ENCODE measurements around the gene HOXC10.

Gene HOXC10

DNA sequence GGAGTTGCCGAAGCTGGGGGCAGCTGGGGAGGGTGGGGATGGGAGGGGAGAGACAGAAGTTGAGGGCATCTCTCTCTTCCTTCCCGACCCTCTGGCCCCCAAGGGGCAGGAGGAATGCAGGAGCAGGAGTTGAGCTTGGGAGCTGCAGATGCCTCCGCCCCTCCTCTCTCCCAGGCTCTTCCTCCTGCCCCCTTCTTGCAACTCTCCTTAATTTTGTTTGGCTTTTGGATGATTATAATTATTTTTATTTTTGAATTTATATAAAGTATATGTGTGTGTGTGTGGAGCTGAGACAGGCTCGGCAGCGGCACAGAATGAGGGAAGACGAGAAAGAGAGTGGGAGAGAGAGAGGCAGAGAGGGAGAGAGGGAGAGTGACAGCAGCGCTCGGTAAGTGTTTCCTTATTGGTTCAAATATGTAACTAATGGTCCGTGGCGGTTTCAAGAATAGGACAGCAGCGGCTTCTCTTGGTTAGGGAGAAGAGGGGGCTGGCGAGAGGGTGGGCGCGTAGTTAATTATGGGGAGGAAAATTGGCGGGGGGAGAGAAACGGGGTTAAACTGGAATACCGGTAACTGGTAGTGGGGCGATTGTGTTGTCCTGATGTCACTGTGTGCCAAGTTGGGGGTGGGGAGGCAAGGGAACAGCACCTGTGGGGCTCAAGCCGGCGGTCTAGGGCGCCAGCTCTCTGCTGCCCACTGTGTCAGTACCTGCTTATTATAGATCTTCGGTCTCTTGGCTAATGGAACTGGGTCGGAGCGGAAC, 32.3 kb downstream of the HOXC10 start:
- DNase-seq: no peak

DNA sequence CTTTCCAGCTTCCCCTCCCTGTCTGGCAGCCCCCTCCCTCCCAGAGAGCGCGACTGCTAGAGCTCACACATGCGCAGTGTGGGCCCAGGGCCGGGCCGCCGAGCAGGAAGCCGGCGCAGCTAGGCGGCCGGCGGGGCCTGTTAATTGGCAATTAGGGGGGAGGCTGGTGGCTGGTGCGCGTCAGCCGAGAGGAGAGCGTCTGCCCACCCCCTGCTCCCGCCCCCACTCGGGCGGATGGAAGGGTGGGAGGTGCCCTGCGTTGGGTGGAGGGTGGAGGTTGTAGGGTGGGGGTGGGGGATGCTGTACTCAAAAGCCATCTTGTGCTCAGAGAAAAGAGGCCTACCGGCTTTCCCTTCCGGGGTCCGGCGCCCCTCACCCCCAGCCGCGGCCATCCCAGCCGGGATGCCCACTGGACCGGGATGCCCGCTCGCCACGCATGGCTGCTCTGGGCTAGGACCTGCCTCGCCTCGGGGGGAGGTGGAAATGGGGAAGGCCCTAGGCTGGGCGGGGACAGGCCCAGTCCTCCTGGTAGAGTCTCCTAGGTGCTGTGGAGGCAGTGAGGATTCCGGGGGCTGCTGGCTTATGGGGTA, 33.0 kb downstream of the HOXC10 start:
- DNase-seq: peak; percentile 71

DNA sequence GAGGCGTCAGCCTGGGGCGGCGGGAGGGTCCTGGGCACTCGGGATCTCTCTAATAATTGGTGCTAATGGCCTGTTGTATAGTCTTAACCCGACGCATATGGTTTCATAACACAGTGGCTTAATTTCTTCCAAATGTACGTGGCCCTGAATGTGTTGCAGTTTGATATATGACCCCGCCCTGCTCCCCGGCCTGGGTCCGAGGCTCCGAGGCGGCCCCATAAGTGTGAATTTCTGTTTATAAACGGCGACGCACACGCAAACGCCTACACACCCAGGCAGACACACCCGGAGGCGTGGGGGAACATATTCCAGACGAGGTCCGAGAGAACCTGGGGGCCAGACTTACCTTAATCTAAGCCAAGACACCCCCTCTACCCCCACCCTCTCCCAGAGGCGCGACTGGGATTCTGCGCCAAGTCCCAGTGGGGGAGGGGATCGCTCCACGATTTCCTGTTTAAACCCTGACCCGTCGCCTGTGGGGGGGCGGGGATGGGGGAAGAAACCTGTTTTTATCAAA, 33.6 kb downstream of the HOXC10 start:
- DNase-seq: no peak

DNA sequence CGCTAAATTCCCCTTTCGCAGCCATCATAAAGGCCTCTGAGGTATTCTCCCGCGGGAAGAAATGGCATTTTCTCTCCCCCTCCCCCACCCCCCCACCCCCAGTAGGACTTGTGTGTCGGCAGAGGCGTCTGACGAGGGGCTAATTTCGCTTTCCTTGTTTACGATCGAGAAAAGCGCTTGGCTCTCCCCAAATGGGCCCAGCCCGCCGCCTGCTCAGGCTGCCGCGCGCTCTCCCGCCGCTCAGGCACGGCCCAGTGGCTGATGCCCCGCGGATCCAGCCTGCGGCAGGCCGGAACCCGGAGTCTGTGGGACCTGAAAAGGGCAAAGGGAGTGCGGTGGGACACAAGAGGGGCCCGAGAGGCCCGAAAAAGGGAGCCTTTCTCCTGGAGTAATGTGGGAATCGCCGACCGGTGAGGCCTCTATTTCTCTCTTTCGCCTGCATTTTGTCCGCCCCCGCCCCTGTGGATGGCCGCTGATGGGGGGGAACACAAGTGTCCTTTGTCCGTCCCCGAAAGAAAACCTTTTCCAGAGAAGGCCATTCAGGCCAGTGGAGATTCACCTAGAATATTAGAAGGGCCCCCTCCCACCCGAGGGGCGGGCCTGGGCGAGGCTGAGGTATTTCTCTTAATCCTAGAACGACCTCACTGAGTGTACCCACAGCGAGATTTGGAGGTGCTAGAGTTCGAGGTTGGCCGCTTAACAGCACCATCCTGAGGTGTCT, 34.3 kb downstream of the HOXC10 start:
- DNase-seq: no peak

DNA sequence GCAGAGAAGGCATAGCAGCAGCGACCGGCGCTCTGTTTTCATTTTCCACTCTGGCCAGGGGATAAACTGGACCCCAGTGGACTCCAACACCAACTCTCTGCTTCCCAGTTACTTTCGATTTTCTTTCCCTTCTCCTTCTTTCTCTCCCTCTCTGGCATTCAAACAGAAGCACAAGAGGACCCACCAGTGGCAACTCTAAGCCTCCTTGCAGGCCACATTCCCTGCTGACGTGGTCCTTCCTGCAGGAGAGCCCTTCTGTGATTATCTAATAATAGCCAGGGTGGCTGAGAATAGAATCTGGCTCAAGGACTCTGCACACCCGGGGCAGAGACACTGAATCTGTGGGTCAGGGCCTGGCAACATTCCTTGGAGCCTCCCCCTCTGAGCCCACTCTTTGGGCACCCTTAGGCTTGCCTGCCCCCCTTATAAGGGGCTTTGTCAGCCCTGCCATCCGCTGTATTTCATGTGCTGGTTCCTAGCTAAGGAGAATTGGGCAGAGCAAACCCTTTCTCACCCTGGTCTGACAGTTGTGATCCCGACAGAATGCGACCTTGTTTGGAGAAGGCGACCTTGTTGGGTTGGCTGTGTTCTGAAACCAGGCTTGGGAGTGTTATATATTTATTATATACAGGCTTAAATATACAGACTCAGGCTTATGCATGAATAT, 35.1 kb downstream of the HOXC10 start:
- DNase-seq: no peak

DNA sequence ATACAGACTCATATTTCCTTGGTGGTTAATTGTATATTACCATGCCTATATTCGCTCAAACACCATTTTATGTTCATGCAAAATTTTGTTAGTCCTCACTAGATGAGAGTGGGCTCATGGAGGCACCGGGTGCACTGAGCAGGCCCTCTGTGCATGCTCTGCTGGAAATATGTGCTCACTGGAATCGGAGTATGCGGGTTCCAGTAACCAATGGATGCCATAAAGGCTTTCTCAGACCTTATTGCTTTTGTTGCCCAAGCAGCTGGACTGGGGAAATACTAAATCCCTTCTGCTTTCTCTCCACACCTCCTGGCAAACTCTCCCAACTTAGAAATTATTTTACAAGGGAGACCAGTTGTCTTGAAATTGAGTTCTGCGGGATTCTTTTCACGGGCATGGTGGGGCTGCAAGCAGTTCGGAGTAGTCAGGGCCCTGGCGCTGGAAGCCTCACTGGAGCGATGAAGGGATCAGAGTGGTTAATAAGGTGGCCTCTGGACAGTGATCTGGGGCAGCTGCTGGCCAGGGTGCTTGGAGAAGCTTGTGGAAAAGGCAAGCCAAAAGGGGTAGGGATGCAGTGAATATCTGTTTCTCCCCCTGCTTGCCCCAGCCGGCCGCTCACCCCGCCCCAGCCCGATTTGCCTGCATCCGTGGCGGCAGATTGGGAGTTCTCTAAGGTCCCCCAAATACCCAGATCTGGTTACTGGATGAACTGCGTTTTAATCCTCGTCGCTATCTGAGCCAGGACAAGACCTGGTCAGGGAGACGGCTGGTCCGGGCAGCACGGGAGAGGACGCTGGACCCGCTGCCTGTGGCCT, 35.9 kb downstream of the HOXC10 start:
- no peak for DNase-seq

DNA sequence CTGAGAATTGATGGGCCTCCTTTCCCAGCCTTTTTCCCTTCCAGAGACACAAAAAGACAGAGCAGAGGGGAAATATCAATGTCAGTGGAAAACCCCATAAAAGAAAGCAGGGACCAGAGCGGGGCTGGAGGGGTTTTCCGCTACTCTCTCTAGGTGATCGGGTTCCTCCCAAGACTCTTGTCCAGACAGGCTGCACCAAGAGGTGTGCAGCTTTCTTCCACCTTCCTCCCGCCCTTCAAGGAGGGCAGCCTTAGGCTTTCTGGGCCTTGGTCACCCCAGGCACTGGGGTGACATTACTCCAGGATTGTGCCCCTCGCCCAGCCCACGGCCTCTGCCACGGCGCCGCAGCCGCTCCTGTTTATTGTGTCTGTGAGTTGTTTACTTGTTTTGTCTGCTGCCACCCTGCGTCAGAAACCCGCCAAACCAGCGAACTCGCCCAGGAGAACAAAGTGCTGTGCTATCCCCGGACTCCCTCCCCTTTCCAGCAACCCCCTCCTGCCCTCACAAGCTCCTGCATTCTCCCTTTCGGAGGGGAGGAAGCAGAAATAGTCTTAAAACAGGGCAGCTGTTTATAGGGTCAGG, 36.6 kb downstream of the HOXC10 start:
- no peak for DNase-seq

DNA sequence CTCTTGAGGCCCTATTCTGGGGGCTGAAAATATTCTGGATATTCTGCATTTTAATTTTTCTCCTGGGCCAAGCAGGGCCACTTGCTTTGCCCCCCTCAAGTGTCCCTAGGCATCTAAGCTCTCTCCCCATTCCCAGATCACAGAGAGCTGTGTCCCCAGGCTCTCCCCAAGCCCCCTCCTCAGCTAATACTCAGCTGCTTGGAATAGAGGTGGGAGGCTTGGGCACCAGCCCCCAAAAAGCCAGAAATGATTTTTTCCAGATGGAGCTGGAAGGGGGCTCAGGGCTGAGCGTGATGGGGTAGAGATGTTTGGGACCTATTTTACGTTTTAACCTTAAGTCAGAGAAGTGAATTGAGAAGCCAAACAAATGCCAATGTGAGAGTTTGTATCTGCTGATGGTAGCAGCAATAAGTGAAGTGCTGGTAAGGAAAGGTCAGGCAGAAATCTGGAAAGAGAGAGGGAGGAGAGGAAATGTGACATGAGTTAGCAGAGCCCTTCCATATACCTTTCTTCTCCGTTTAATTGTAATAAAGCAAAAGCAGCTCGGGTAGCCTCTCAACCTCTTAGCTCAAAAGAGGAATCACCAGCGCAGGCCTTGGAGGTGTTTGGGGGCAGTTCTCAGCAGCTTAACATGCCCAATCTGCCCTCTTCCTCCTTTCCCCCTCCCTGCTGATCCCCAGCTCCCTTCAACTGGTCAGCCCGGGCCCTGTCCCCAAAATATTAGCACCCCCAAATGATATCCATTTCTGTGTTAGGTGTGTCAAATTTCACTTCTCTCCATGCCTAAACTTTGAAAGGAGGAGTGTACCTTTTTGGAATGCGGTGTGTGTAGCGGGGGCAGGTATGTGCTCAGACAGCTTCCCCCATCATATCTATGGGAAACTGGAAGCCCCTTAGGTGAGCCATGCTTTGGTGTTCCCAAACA, 38.3 kb downstream of the HOXC10 start:
- no peak for DNase-seq

DNA sequence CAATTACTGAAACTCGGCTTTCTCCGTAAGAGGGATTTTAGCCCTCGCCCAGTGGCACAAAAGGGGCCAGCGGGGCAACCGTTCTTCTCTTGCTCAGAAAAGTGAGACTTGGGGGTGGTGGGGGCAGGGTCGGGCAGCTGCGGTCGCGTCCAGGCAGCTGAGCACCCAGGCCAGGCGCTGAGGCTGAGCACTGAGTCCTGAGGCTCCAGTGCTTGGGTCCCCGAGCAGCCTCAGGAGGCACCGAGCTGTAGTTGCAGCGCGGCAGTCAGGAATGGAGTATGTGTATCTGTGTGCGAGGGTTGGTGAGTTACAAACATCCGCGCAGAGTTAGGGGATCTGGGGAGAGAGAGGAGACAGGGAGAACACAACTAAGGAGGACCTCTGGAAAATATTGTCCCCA, 39.2 kb downstream of the HOXC10 start:
- no peak for DNase-seq

DNA sequence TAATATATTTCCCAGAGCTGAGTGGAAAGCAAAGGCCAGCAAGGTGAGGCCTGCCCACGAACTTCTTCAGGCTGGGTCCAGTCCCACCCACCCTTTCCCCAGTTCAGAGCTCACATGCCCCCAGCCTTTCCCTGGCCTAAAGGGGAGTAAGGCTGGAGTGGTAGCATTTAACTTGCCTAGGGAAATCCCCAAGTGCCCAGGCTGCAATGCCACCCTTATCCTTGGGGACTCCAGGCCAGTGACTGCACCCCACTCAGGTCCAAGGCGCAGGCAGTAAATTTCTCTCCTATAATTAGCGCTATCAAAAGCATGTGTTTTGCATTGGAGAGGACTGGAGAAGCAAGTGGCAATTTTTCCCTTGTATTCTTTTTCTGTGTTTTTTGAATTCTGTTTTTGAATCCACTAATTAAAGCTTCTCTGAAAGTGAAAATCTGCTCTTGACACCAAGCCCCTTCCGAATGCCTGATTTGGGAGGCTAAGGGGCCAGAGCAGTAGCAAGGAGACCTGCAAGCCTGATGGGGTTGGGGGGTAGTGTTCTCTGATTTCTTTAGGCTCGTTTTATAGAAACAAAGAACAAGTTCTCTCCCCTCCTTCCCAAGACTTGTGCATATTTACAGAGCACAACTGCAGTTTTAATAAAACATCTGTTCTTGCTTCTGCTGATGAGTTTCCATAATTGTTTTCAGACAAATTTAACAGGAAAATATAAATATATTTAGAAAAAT, 39.8 kb downstream of the HOXC10 start:
- DNase-seq: no peak

DNA sequence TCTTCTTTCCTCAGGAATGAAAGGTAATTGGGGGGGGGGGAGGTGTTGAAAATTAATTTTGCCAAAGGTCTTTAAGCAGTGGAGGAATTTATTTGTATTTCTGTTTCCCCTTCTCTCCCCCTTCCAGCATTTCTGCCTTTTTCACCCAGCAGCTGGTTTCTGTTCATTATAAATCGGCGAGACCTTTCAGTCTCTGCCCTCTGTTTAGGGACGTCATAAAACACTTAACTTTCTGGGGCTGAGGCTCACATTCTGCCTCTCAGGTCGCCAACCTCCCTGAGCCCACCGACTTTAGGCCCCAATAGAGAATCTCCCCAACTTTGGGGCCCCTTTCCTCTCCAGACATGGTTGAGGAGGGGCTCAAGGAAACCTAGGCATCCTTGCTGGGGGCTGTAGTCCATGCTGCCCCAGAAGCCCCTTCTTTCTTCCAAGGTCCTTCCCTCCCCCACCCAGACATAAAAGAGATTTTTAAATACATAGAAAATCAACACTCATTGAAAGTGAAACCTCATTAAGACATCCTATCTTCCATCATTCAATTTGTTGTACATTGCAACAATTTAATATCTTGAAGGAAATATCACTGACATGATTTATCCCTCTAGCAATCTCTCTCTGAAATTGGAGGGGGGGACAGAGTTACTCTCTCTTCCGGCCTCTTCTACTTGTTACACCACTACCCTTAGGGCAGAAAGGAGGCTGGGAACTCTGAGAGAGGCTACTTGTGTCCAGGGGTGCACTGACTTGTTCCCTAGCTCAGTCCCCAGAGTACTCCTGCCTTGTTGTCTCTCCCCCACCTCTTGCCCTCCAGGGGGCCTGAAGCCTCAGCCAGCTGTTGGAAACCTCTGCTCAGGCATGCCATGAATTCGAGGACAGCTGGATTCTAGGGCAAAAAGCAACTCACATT, 40.8 kb downstream of the HOXC10 start:
- DNase-seq: no peak

DNA sequence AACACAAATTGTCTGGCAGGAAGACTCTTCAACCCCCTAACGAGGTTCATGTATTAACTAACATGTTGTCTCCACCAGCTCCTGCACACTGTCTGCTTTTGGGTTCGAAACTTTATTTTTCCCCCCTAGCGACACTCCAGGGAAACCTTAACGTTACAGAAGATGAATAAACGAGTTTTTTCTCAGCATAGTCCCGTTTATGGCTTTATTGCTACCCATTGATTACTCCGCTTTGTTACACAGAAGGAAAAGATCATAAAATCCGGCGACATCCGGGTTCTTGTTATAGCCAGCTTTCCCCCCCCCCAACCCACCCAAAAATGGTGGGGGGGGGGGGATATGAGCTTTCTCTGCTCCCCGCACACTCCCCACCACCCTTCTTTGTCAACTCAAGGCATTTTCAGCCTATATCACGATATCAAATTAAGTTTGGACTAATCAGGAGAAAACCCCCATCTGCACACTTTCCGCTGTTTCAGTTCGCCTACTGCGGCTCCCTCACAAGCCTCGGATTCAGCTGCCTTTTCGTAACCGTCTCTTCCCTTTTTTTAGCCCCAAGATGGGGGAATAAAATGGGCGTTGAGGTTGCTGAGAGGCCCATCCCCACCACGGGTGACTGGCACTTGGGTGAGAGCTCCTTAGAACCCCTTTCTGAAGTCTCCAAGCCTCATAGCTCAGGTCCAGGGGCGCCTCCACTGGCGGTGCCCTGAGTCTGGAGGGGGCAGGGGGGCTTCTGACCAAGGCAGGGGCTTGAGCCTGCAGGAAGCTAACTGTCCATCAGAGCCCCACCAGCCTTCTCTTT, 41.9 kb downstream of the HOXC10 start:
- DNase-seq: no peak

DNA sequence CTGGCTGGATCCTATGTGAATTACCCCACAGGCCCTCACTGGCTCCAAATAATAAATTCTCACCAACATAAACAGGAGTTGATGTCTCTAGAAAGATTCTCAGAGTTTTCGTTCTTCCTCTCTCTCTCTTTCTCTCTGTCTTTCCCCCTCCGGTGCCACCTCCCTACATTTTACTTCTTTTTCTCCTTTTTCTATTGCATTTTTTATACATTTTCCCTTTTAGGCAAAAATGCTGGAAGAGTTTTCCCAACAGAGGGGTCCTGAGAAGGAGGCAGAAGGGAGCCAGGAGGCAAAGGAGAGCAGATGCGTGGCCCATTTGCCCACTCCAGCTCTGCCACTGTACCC, 42.5 kb downstream of the HOXC10 start:
- DNase-seq: no peak

DNA sequence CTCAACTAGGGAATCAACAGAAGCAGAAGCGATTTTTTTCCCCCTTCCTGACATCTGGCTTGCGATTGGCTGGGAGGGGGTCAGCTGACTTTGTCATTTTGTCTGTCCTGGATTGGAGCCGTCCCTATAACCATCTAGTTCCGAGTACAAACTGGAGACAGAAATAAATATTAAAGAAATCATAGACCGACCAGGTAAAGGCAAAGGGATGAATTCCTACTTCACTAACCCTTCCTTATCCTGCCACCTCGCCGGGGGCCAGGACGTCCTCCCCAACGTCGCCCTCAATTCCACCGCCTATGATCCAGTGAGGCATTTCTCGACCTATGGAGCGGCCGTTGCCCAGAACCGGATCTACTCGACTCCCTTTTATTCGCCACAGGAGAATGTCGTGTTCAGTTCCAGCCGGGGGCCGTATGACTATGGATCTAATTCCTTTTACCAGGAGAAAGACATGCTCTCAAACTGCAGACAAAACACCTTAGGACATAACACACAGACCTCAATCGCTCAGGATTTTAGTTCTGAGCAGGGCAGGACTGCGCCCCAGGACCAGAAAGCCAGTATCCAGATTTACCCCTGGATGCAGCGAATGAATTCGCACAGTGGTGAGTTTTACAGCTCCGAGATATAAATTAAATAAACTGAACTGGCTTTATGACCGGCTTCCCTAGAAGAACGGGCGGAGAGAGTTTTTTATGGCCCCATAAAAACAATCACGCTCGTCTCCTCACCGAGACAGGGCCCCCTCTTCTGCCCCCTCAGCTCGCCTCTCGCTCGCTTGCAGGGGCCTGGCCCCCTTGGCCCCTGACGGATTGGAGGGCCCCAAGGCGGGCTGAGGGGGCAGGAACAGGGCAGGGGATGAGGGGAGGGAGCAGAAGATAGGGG, 43.6 kb downstream of the HOXC10 start, which contains the start of gene HOXC6:
HOXC6 (plus strand) TSS at position 127 of the 888 bp plus-strand sequence; CDS start at position 209, 82 bp downstream.
- DNase-seq: no peak

DNA sequence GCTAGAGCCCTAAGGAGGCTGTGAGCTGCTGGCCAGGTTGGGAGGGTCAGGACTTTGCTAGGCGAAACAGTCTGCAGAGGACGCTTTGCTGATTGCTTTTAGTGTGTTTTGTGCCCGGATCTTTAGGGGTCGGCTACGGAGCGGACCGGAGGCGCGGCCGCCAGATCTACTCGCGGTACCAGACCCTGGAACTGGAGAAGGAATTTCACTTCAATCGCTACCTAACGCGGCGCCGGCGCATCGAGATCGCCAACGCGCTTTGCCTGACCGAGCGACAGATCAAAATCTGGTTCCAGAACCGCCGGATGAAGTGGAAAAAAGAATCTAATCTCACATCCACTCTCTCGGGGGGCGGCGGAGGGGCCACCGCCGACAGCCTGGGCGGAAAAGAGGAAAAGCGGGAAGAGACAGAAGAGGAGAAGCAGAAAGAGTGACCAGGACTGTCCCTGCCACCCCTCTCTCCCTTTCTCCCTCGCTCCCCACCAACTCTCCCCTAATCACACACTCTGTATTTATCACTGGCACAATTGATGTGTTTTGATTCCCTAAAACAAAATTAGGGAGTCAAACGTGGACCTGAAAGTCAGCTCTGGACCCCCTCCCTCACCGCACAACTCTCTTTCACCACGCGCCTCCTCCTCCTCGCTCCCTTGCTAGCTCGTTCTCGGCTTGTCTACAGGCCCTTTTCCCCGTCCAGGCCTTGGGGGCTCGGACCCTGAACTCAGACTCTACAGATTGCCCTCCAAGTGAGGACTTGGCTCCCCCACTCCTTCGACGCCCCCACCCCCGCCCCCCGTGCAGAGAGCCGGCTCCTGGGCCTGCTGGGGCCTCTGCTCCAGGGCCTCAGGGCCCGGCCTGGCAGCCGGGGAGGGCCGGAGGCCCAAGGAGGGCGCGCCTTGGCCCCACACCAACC, 44.8 kb downstream of the HOXC10 start:
- DNase-seq: no peak

DNA sequence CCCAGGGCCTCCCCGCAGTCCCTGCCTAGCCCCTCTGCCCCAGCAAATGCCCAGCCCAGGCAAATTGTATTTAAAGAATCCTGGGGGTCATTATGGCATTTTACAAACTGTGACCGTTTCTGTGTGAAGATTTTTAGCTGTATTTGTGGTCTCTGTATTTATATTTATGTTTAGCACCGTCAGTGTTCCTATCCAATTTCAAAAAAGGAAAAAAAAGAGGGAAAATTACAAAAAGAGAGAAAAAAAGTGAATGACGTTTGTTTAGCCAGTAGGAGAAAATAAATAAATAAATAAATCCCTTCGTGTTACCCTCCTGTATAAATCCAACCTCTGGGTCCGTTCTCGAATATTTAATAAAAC, 45.5 kb downstream of the HOXC10 start:
- no peak for DNase-seq

All from activated naive CD4-positive, alpha-beta T cell treated with anti-CD3 and anti-CD28 coated beads, Interleukin-2, amount 50 U/mL, for 16 hours (primary cell).